Activated CD8-positive, alpha-beta memory T cell treated with anti-CD3 and anti-CD28 coated beads for 1 hour (primary cell): ENCODE results near the gene PCDHGA8.
"Not testable (repeated sequence)": the region's sequence is repeated elsewhere in the genome, so short reads cannot be mapped to it uniquely, and the experiment has no call there.

ENCODE experiments used
- DNase-seq, 2 donors: peaks; one replicate each; pipeline ENCODE4 v3.0.0-alpha.2; 2020; ENCODE audit warnings: low read depth in 1 of 2; ENCODE audit errors: extremely low read depth in 1 of 2

Gene PCDHGA8

DNA sequence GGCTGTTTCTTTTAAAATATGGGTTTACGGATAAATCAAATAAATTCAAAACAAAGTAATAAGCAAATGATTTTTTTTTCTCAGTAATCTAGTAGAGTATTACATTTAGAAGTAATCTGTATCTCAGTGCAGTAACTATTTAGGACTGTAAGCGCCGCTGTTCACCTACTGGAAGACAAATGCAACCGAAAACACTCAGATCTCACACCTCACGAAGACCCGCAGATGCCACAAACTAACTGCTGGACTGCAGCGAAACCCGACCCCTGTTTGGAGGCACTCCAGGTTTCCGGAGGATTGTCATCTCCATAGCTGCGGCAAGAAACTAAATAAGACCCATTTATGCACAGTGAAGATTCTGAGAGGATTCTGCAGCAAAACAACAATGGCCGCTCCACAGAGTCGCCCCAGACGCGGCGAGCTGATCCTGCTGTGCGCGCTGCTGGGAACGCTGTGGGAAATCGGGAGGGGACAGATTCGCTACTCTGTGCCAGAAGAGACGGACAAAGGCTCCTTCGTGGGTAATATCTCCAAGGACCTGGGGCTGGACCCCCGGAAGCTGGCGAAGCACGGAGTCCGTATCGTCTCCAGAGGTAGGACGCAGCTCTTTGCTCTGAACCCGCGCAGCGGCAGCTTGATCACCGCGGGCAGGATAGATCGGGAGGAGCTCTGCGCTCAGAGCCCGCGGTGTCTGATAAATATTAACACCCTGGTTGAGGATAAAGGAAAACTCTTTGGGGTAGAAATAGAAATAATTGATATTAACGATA, at the start of gene PCDHGA8:
TSS of gene PCDHGA8 (plus strand) at position 205 of the 770 bp plus-strand sequence. CDS start at position 386, 181 bp downstream.
- no peak for DNase-seq

DNA sequence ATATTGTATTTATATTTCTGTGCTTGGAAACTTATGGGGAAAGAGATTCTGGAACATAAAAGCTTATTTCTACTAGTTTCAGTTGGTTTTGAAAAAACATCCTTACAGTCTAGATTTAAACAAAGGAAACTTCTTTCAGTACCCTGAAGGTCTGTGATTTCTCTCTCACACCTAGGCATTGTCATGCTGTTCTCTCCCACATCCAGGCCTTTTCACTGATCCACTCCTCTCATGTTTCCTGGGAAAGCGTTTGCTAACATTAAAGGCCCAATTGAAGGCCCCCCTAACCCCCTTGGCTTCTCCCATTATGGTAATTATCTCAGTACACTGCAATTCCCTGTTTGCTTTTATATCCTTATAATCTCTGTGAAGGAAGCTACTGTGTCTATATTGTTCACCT, 49.7 kb upstream of the PCDHGA8 start:
- no peak for DNase-seq

DNA sequence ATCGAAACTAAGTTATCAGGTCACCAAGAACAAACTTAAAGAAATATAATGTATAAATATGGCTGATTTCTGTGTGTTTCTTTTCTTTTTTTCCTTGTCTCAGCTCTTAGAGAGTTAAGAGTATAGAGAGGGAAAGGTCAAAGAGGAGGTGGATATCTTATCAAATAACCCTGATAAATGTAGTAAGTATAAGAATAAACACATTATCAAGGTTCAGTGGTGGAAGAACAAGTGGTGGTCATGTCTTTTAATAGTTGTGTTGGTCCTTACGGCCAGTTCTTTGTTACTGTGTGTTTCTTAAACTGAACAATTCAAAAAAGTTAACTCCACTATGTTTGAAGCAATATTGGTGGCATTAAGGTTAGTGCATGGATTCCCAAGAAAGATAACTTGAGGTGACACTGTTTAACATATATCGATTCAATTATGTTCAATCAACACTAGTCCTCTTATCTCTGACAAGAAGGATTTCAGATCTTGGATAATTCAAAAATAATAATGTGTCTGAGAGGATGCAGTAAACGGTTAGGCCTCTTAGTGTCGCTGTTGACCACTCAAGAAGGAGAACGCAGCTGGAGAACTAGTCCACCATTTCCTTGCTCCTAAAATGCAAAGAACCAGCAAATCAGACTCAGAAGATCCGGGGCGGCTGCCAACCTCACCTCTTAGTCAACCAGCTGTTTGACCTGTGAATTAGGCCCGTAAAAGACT, 49.0 kb upstream of the PCDHGA8 start, which contains the start of gene PCDHGA3:
TSS of gene PCDHGA3 (plus strand) at position 588 of the 711 bp plus-strand sequence. CDS start 205 bp downstream, outside the sequence.
- DNase-seq: no peak

DNA sequence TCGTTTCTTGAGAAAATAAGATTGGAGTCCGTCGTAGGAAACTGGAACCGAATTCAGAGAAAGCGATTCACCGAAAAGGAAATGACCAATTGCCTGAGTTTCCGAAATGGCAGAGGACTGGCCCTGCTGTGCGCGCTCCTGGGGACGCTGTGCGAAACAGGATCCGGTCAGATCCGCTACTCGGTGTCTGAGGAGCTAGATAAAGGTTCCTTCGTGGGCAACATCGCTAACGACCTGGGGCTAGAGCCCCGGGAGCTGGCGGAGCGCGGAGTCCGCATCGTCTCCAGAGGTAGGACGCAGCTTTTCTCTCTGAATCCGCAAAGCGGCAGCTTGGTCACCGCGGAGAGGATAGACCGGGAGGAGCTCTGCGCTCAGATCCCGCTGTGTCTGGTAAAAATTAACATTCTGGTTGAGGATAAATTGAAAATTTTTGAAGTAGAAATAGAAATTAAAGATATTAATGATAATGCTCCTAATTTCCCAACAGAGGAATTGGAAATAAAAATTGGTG, 48.4 kb upstream of the PCDHGA8 start:
- DNase-seq: no peak

DNA sequence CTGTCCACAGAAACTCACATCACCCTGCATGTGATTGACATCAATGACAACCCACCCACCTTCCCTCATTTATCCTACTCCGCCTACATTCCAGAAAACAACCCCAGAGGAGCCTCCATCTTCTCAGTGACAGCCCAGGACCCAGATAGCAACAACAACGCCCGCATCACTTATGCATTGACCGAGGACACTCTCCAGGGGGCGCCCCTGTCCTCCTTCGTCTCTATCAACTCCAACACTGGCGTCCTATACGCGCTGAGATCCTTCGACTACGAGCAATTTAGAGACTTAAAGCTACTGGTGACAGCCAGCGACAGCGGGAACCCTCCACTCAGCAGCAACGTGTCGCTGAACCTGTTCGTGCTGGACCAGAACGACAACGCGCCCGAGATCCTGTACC, 47.1 kb upstream of the PCDHGA8 start:
- no peak for DNase-seq

DNA sequence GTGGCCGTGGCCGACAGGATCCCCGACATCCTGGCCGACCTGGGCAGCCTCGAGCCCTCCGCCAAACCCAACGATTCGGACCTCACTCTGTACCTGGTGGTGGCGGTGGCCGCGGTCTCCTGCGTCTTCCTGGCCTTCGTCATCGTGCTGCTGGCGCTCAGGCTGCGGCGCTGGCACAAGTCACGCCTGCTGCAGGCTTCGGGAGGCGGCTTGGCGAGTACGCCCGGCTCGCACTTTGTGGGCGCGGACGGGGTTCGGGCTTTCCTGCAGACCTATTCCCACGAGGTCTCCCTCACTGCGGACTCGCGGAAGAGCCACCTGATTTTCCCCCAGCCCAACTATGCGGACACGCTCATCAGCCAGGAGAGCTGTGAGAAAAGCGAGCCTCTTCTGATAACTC, 46.4 kb upstream of the PCDHGA8 start:
- DNase-seq: not testable (repeated sequence)

DNA sequence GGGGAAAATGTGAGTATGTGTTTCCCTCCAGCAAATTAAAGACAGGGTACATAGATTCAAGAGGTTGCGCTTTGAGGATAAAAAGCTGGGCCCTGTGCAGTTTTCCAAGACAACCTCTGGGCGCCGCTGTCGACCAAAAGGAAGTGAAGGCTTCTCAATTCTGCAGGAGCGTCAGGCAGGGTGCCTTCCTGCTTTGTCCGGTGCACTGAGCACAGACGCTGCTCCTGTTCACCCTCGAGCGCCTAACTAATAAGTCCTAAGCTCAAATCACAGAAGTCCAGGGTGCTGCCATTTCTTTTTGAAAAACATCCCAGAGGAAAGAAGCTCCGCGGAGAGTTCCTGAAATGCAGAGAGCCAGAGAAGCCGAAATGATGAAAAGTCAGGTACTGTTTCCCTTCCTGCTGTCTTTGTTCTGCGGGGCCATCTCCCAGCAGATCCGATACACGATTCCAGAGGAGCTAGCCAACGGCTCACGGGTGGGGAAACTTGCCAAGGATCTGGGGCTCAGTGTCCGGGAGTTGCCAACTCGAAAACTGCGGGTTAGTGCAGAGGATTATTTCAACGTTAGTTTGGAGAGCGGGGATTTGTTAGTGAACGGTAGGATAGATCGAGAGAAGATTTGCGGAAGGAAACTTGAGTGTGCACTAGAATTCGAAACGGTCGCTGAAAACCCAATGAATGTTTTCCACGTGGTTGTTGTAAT, 42.4 kb upstream of the PCDHGA8 start, which contains the start of gene PCDHGB1:
TSS of gene PCDHGB1 (plus strand) at position 183 of the 703 bp plus-strand sequence. CDS start at position 345, 162 bp downstream.
- DNase-seq: no peak

DNA sequence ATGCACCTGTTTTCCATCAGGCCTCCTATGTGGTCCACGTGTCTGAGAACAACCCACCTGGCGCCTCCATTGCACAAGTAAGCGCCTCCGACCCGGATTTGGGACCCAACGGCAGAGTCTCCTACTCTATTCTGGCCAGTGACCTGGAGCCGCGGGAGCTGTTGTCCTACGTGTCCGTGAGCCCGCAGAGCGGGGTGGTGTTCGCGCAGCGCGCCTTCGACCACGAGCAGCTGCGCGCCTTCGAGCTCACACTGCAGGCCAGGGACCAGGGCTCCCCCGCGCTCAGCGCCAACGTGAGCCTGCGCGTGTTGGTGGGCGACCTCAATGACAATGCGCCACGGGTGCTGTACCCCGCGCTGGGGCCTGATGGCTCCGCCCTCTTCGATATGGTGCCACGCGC, 40.8 kb upstream of the PCDHGA8 start:
- no peak for DNase-seq

DNA sequence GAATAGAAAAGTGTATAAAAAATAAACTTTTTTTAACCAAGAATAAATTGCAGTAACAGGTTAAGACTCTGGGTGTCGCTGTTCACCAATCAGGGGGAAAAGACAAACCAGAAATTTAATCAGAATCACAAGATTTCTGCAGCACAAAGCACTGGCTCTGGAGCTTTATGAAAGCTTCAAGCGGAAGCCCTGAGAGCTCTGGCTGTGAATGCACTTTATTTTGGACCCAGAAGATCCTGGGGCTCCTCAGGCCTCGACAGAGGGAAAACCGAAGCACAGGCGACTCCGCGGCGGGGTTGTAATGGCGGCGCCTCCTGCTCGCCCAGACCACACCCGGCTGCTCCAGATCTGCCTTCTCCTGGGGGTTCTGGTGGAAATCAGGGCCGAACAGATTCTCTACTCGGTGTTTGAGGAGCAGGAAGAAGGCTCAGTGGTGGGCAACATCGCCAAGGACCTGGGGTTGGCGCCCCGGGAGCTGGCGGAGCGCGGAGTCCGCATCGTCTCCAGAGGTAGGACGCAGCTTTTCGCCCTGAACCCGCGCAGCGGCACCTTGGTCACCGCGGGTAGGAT, 37.4 kb upstream of the PCDHGA8 start, which contains the start of gene PCDHGA4:
TSS of gene PCDHGA4 (plus strand) at position 122 of the 570 bp plus-strand sequence. CDS start at position 209, 87 bp downstream.
- no peak for DNase-seq

DNA sequence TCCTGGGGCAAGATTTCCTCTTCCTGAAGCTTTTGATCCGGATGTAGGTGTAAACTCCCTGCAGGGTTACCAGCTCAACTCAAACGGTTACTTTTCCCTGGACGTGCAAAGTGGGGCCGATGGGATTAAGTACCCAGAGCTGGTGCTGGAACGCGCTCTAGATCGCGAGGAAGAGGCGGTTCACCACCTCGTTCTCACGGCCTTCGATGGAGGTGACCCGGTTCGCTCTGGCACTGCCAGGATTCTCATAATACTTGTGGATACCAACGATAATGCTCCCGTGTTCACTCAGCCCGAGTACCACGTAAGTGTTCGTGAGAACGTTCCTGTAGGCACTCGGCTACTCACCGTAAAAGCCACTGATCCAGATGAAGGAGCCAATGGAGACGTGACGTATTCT, 36.8 kb upstream of the PCDHGA8 start:
- no peak for DNase-seq

DNA sequence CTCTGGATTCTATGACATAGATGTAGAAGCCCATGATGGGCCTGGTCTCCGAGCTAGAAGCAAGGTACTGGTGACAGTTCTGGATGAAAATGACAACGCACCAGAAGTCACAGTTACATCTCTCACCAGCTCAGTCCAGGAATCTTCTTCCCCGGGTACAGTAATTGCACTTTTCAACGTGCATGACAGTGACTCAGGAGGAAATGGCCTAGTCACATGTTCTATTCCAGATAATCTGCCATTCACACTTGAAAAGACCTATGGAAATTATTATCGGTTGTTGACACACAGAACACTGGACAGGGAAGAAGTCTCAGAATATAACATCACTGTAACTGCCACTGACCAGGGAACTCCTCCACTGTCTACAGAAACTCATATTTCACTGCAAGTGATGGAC, 36.3 kb upstream of the PCDHGA8 start:
- DNase-seq: no peak

DNA sequence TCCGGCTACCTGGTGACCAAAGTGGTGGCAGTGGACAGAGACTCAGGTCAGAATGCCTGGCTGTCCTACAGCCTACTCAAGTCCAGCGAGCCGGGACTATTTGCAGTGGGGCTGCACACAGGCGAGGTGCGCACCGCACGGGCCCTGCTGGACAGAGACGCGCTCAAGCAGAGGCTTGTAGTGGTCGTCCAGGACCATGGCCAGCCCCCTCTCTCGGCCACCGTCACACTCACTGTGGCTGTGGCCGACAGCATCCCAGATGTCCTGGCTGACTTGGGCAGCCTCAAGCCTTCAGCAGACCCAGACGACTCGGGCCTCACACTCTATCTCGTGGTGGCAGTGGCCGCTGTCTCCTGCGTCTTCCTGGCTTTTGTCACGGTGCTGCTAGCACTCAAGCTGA, 35.5 kb upstream of the PCDHGA8 start:
- DNase-seq: no peak

DNA sequence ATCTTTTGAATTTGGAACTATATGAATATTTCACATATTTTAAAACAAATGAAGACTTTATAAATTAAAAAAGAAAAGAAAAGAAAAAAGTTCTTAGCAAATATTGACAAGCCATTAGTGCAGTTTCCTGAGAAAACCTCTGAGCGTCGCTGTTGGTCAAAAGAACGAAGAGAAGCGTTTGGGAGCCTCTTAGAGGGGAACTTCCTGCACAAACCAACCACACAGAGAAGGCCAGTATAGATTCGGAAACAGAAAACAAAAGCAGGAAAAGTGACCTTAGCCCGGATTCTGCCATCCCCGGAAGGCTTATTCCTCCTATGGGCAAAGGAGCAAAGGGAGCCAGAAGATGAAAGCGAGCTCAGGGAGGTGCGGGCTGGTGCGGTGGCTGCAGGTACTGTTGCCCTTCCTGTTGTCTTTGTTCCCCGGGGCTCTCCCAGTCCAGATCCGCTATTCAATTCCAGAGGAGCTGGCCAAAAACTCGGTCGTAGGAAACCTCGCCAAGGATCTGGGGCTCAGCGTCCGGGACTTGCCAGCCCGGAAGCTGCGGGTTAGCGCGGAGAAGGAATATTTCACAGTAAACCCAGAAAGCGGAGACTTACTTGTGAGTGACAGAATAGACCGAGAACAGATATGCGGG, 32.5 kb upstream of the PCDHGA8 start, which contains the start of gene PCDHGB2:
TSS of gene PCDHGB2 (plus strand) at position 205 of the 637 bp plus-strand sequence. CDS start at position 347, 142 bp downstream.
- no peak for DNase-seq

DNA sequence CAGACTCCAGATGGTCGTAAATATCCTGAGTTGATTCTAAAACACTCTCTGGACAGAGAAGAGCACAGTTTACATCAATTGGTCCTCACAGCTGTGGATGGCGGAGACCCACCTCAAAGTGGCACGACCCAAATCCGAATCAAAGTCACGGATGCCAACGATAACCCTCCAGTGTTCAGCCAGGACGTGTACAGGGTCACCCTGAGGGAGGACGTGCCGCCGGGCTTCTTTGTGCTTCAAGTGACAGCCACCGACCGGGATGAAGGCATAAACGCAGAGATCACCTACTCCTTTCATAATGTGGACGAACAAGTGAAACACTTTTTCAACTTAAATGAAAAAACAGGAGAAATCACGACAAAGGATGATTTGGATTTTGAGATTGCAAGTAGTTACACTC, 31.7 kb upstream of the PCDHGA8 start:
- no peak for DNase-seq

DNA sequence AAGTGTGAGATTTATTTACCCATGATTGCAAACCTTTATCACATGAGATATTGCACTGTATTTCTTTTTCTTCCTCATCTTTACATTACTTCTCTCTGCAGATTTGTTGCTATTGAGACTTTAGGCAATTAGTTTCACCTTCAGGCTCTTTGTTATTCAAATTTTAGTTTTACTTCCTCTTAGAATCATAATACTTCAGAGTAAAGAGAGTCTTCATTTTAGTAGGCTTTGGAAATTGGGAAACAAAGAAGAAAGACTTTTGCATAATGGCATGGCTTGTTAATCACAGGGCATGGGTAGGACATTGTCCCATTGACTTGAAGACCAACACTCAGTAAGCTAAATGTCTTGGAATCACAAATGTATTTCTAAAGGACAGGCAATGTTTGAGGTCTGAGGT, 29.7 kb upstream of the PCDHGA8 start:
- DNase-seq: no peak

DNA sequence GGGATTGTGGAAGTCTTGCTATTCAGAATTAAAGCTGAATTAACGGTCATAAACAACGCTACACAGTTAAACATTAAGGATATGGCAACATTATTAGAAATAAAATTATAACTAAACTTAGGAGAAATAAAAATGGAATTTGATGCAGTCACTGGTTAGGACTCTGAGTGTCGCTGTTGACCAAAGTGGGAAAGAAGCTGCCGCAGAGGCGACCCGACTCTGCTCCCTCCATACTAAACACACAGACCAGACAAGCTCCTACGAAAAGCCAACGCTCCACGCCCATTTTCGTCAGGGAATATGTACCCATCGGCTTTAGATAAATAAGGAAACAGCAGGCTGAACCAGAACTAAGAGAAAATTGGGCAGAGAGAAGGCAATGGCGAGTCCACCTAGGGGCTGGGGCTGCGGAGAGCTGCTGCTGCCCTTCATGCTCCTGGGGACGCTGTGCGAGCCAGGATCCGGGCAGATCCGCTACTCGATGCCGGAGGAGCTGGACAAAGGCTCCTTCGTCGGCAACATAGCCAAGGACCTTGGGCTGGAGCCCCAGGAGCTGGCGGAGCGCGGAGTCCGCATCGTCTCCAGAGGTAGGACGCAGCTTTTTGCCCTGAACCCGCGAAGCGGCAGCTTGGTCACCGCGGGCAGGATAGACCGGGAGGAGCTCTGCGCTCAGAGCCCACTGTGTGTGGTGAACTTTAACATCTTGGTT, 28.3 kb upstream of the PCDHGA8 start, which contains the start of gene PCDHGA5:
TSS of gene PCDHGA5 (plus strand) at position 211 of the 709 bp plus-strand sequence. CDS start at position 380, 169 bp downstream.
- no peak for DNase-seq

DNA sequence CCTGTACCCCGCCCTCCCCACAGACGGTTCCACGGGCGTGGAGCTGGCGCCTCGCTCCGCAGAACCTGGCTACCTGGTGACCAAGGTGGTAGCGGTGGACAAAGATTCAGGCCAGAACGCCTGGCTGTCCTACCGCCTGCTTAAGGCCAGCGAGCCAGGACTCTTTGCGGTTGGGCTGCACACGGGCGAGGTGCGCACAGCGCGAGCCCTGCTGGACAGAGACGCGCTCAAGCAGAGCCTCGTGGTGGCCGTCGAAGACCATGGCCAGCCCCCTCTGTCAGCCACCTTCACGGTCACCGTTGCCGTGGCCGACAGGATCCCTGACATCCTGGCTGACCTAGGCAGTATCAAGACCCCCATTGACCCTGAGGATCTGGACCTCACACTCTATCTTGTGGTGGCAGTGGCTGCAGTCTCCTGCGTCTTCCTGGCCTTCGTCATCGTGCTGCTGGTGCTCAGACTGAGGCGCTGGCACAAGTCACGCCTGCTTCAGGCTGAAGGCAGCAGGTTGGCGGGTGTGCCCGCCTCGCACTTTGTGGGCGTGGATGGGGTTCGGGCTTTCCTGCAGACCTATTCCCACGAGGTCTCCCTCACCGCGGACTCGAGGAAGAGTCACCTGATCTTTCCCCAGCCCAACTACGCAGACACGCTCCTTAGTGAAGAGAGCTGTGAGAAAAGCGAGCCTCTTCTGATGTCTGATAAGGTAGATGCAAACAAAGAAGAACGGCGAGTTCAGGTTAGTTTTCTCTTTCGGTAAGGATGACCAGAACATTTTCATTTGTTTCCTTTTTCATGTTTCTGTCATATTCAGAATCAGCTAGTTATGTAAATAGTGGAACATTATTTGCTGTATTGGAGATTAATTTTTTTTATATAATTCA, 26.2 kb upstream of the PCDHGA8 start:
- DNase-seq: no peak
